GM18951 (cell line): ENCODE results near the gene PYGO2.
A peak's percentile ranks its signal among the peaks of the same experiment; 100 is the strongest.

Source experiments
- POLR2A ChIP-seq: IDR thresholded peaks from 4 replicates; pipeline ENCODE4 v1.6.1; 2011; ENCODE audit warnings: mild to moderate bottlenecking; ENCODE audit not compliant: insufficient read length, insufficient read depth; ENCODE audit errors: extremely low read depth
- in situ Hi-C: fragments of 300-500 bp; cut with MboI; formaldehyde crosslinking; loops from one replicate; pipeline ENCODE4 v1.12.0; 2022; ENCODE audit warnings: low sequenced_read_pairs, mixed read lengths, inconsistent platforms; ENCODE audit not compliant: unreplicated experiment

Gene PYGO2

DNA sequence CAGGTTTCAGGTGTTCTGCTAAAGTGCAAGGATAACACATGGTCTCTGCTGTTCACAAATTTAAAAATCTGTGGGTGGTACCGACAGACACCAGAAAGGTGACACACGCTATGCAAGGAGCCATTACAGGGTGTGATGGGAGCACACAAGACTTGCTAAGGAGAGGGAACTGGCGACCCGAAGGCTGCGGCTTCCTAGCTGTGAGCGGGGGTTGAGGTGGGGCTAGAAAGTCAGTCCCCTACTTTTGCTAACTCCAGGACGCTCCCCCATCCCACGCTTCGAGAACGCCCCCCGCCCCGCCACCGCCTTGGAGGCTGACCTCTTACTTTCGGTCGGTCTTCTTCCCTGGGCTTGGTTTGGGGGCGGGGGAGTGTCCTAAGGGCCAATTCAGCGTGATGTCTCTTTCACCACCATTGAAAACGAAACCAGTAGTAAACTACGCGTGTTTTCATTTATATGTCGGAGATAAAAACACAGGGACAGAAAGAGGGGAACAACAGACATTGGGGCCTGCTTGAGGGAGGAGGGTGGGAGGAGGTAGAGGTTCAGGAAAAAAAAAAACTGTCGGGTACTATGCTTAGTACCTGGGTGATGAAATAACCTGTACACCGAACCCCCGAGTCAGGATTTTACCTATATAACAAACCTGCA, 14.0 kb upstream of the PYGO2 start:
- TF ChIP-seq POLR2A: peak; percentile 50

DNA sequence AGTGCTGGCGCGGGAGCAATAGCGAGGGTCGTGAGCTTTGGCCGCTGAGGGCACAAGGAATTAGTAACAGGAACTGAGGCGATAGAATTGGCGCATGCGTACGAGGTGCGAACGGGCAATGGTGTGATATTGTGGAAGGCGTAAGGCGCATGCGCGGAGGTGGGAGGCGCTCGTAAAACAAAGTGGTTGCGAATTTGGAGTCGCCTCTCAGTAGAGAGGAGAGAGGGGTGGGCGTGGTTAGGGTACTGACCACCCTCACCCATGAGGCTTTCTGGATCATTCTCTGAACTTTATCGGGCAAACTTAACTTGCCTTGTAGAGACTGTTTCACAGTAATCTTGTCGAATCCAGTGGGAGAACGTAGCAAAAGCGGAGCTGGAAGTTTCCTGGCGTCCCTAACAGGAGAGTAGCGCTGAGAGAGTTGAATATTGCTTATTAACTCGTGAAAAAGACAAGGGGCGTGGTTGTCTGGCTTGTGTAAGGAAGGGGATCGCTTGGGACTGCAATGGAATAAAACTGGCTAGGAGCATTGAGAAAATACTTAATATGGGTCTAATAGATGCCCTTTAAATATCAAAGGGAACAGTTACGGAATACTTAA, 13.3 kb upstream of the PYGO2 start:
- TF ChIP-seq POLR2A: peak; percentile 43
- in situ Hi-C loops: no loop called here

More for the DNA sequence above, 14.0 kb upstream of the PYGO2 start:
- in situ Hi-C loops: no loop called here

DNA sequence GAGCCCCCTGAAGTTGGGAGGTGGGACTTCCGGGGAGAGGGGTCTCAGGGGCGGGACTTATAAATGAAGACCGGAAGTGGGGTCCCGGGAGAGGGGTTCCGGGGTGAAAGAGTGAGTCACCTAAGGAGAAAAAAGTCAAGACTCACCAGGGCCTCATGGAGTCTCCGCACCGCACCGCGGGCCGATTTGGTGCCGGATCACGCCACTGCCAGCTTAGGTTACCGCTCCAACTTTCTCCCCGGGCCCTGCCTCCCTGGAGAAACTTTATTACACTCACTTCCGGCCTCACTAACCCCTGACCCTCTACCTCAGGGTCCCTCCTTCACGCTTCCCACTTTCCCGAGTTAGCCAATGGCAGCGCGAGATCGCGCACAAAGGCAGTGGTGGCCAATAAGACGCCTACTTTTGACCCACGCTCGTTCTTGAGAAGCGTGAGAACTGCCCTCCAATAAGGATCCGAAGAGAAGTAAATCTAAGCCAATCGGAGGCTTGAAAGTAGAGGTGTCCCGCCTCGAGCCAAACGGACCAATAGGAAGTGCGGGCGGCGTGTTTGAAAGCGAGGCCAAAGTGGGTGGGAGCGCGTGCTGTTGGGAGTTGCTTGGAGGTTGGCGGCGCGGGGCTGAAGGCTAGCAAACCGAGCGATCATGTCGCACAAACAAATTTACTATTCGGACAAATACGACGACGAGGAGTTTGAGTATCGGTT, 12.7 kb upstream of the PYGO2 start, which contains the start of gene CKS1B:
CKS1B (plus strand) TSS at position 580 of the 706 bp plus-strand sequence; CDS start at position 645, 65 bp downstream.
- in situ Hi-C loops: no loop called here
- TF ChIP-seq POLR2A: peak; percentile 78

DNA sequence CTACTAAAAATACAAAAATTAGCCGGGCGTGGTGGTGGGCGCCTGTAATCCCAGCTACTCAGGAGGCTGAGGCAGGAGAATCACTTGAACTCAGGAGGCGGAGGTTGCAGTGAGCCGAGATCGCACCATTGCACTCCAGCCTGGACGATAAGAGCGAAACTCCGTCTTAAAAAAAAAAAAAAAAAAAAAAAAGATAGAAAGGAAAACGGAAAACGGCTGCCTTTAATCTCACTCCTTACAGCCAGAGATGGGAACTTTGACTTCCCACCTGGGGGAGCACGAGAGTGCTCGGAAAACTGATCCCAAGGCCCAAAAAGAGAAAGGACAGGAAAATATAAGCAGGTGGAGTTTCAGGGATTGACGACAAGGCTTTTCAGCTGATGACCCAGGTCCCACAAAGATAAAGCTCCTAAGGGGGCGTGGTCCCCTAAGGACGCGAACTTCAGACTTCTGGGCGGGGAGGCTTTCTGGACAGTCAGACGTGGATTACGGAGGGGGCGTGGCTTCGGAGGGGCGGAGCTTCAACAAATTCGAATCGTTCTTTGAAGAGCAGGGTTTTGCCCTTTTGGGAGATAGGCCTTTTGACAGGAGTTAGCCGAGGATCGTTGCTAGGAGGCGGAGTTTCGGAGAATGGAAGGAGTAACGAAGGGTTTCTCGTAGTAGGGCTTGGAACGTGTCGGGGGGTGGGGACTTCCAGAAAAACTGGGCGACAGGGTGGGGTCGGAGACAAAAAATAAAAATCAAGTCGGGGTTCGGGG, 11.9 kb upstream of the PYGO2 start:
- in situ Hi-C loops: no loop called here
- no peak for TF ChIP-seq POLR2A

DNA sequence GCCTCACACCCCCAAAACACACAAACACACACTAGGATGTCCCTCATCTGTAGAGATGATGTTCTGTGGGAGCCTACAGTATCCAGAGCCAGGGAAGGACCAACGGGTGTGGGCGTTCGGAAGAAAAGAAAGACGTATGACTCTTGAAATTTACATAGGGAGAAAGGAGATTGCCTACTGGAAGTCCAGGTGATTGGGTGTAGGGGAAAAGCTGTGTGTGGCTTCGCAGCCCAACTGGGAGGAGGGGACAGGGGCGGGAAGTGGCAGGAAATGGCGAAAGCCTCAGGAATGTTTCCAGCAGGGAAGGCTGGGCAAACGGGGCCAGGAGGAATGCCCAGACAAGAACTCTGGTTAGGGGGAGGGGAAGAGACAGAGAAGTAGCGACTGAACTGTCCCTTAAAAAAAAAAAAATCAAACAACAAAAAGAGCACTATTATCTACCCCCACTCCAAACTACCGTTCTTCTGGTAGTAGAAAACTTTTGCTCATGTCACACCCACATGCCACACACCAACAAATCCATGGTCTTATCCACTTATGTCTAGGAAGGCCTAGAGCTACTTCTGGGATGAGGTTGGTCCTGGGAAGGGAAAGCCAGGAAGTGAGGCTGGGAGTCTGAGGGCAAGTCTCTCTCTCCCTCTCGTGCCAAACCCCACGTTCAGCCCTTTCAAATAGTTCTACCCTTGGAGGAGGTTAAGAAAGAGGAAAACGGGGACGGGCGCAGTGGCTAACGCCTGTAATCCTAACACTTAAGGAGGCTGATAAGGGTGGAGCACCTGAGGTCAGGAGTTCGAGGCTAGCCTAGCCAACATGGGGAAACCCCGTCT, 11.1 kb upstream of the PYGO2 start:
- in situ Hi-C loops: no loop called here
- no peak for TF ChIP-seq POLR2A

DNA sequence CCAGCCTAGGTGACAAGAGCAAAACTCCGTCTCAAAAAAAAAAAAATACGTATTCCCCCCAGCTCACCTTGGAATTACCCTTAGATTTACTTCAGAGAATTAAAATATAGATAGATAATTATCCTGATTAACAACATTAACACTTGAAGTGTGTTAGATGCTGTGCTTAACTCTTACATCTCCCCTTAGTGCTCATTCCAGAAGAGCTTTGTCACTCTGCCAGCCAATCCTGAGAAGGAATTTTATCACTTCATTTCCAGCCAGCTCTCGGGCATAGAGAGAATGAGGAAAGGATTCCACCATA, 10.6 kb upstream of the PYGO2 start:
- TF ChIP-seq POLR2A: no peak

DNA sequence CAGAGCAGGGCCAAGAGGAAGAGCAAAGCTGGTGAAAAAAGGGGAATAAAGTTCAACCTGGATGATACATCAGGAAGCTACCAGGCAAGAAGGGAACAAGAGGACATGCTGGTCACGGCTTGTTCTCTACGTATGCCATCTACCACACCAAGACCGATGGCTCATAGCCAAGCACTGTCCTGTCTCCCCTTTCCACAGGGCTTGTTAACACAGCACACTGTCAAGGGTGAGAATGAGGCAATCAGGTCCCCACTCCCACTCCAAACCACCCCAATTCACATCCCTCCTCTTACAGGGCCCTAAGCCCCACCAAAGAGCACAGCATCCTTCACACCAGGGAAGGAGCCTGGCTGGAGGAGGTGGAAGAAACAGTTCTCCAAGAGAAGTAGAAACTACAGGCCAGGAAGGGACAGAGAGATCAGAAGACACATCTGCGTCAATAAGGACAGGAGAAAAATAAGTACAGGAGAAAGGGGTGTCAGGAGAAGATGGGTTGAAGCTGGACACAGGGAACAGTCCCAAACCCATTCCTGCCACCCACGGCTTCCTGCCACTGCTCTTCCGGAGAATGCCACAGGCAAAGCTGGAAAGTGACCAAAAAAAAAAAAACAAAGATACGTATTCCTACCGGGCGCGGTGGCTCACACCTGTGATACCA, 9.9 kb upstream of the PYGO2 start:
- TF ChIP-seq POLR2A: no peak
- in situ Hi-C loops: no loop called here

More for the DNA sequence above, 10.6 kb upstream of the PYGO2 start:
- in situ Hi-C loops: no loop called here

DNA sequence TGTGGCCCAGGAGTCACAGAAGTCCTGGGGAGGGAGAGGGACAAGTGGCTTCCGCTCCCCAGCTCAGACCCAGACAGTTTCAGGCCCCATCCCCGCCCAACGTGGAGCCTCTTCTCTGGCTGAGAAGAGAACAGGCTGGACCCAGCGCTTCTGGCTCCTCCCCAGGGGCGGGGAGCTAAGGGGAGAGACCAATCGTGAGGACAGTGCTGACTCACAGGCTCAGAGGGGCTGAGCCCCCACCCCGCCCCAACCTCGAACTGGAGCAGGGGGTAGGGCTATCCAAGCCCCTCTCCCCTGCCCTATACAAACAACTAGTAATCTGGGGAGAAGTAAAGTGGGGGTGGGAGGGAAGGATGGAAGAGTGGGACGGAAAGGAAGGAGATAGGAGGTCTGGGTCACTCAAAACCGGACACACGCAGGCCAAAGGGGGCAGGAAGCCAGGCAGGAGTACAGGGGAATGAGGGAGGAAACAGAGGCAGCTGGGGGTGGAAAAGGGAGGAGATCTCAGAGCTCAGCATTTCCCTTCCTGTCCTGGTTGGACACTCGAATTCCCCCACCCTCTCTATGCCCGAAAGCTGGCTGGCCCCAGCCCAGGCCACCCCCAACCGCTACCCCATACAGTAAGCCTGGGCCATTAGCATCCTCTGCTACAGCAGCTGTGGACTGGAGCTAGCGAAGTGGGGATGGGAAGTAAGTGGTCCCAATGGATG, 9.2 kb upstream of the PYGO2 start, which contains the start of gene SHC1:
SHC1 (minus strand) TSS at position 117 of the 710 bp plus-strand sequence. CDS start 221 bp downstream, outside the sequence.
- in situ Hi-C loops: no loop called here
- TF ChIP-seq POLR2A: peak; percentile 34

DNA sequence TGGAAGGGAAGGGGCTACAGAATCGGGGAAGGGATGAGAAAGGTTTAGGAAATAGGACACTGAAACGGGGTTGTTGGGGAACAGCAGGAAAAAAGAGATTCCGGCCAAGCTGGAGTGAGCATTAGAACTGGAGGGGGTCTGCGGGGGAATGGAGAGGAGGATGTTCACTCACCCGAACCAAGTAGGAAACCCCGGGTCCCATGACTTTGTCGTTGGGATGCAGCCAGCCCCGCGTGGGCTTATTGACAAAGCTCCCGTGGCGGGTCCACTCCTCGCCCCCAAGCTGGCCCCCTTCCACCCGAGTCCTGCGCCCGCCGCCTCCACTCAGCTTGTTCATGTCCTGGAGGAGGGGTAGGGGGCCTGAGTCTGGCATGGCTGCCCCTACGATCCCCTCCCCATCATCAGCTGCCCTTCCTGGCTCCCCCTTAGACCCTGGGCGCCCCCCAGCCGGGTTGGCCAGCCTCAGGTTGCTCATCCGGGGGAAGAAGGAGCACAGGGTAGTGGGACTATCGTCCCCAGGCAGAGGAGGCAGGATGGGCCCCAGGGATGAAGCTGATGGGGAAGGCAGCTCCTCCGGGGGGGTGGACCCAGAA, 8.4 kb upstream of the PYGO2 start:
- no peak for TF ChIP-seq POLR2A
- in situ Hi-C loops: no loop called here

DNA sequence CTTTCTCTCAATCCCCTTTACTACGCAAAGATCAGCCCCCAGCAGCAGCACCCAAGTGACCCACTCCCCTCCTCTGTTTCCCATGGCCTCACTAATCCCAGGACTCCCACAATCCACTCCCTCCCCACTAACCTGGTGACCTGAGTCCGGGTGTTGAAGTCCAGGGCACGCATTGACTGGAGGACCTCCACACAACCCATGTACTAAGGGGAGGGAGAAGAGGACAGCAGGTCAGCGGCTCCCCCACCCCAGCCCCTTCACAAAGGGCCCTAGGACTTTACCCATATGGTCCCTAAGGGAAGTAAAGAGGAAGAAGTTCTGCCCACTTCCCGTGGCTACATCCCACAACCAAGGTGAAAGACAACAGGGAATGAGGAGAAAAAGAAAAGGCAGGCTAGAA, 7.7 kb upstream of the PYGO2 start:
- no peak for TF ChIP-seq POLR2A
- in situ Hi-C loops: no loop called here

DNA sequence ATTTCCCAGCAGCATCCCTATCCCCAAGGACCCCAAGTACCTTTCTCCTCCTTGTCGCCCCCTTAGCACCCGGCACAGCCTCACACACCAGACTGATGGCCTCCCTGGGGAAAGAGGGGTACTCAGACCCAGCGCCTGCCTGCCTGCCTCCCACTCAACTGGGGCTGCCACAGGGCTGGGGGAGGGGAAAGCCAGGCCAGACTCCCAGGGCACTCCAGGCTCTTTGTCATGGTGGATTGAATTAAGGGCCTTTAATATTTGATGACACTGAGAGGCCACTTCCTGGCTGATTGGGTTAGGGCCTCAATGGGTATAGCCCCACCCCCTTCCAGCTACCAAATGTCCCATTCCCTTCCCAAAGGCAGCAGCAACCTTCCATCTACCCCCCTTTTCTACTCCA, 7.1 kb upstream of the PYGO2 start:
- TF ChIP-seq POLR2A: no peak
- in situ Hi-C loops: no loop called here
